Skeletal muscle tissue (tissue), 4 donors: Measurements from ENCODE around the gene MYBPHL. TPM values are rescaled to one million over a fixed set of nuclear protein-coding genes. Genes with fewer than 3 reads are reported as not detected.
A peak's percentile ranks its signal among the peaks of the same experiment; 100 is the strongest.
"Not testable (repeated sequence)": the region's sequence is repeated elsewhere in the genome, so short reads cannot be mapped to it uniquely, and the experiment has no call there.

Experiments
- H3K27ac ChIP-seq: one replicate; pipeline ENCODE4 v1.7.0; 2013; ENCODE audit warnings: mild to moderate bottlenecking, low read depth, low read length, inconsistent platforms
- H3K27me3 ChIP-seq, 3 donors: one replicate each; pipeline ENCODE4 v1.7.0; 2013; ENCODE audit warnings: low read length in 3 of 3; ENCODE audit not compliant: control insufficient read depth in 3 of 3, insufficient read depth in 3 of 3
- H3K36me3 ChIP-seq, 3 donors: one replicate each; pipeline ENCODE4 v1.7.0; 2013; ENCODE audit warnings: low read length in 3 of 3; ENCODE audit not compliant: control insufficient read depth in 3 of 3, insufficient read depth in 3 of 3
- H3K4me1 ChIP-seq, 3 donors: one replicate each; pipeline ENCODE4 v1.7.0; 2013; ENCODE audit warnings: low read length in 3 of 3, mild to moderate bottlenecking in 3 of 3; ENCODE audit not compliant: control insufficient read depth in 3 of 3, insufficient read depth in 3 of 3
- H3K4me3 ChIP-seq, 3 donors: one replicate each; pipeline ENCODE4 v1.7.0; 2013; ENCODE audit warnings: low read length in 3 of 3
- H3K9ac ChIP-seq, 3 donors: one replicate each; pipeline ENCODE4 v1.7.0; 2013; ENCODE audit warnings: low read length in 3 of 3, mild to moderate bottlenecking in 3 of 3, moderate library complexity in 2 of 3, low read depth in 1 of 3
- H3K9me3 ChIP-seq, 3 donors: one replicate each; pipeline ENCODE4 v1.7.0; 2013; ENCODE audit warnings: low read length in 3 of 3; ENCODE audit not compliant: control insufficient read depth in 3 of 3
- total RNA-seq: library from RNA; depleted of rRNA; stranded (reverse); fragments of >200 nt; gene quantifications from one replicate; pipeline ENCODE4 v1.2.3, GENCODE V29; 2014
- donor health status: Osteomylitis.

The MYBPHL gene
- total RNA-seq, 1 donor from 2014 or later: under 0.01 TPM

DNA sequence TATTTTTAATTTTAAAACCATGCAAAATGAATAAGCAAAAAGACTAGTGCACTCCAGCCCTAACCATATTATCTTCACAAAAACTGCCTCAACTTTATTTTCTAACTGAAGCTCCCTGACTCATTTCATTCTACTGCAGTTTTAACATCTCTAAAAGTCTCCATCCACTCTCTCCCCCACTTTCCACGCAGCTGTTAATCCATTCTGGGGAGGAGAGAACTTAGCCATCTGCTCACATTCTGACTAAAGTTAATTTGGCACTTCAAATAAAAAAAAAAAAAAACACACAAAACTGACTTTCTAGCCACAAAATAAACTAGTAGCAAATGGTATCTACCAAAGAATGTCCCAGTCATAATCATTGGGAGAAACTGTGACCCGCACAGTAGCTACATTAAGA is 5.4 kb upstream of the MYBPHL start:
- H3K27me3 ChIP-seq: no peaks in the 10 kb centered on the region
- peaks cover 8 to 19% (median 14%) of the 10 kb centered on the region in 3 donors for H3K4me1 ChIP-seq
- no peaks in the 10 kb centered on the region for H3K9me3 ChIP-seq
- no peak overlapping the region for H3K27ac ChIP-seq
- no peak overlapping the region for H3K9ac ChIP-seq
- peaks cover 40 to 53% (median 40%) of the 10 kb centered on the region in 3 donors for H3K36me3 ChIP-seq
- H3K4me3 ChIP-seq: no peak overlapping the region

DNA sequence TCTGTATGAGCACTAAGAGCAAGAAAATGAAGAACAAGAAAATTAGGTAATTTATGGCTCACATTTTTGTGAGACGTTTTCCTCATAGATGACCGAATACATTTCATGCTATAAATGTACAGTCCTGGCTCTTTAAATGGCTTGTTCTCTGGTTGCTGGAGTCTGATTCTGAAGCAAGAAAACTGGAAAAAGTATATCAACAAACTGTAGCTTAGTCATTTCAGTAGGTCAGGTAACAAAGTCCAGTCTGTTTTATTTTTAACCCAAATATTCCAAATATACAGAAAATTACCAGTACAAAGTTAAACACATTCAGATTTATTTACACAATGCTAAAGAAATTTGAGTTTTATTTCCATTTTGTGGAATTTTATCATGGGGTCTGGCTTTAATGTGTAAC is 2.5 kb upstream of the MYBPHL start:
- Histone ChIP-seq H3K27me3 (no peaks in the 10 kb centered on the region), H3K27ac (no peak overlapping the region), H3K4me1 (peaks cover 23 to 37% (median 27%) of the 10 kb centered on the region in 3 donors), H3K4me3 (no peak overlapping the region), H3K9me3 (no peaks in the 10 kb centered on the region), H3K9ac (no peak overlapping the region), H3K36me3 (peaks cover 16 to 36% (median 24%) of the 10 kb centered on the region in 3 donors)

GRCh38 chr1:109307274-109308021 is 637 bp upstream of the MYBPHL start:
- H3K4me1 ChIP-seq: peaks cover 27 to 31% (median 29%) of the 10 kb centered on the region in 3 donors
- no peaks in the 10 kb centered on the region for H3K9me3 ChIP-seq
- H3K27ac ChIP-seq: no peak overlapping the region
- peak overlapping the region in 1 of 3 donors; percentile 45 for H3K9ac ChIP-seq
- H3K4me3 ChIP-seq: peak overlapping the region in 1 of 3 donors; percentile 6
- H3K36me3 ChIP-seq: peaks cover 11 to 19% (median 14%) of the 10 kb centered on the region in 3 donors
- no peaks in the 10 kb centered on the region for H3K27me3 ChIP-seq

- H3K27me3 ChIP-seq, H3K4me3 ChIP-seq, H3K27ac ChIP-seq, H3K9me3 ChIP-seq, H3K9ac ChIP-seq: not testable (repeated sequence)
- peaks cover 4 to 12% (median 9%) of the 10 kb centered on the region in 3 donors for H3K36me3 ChIP-seq
- H3K4me1 ChIP-seq: peaks cover 27 to 31% (median 29%) of the 10 kb centered on the region in 3 donors
Observed at GRCh38 chr1:109305991-109306390, 820 bp downstream of the MYBPHL start.

DNA sequence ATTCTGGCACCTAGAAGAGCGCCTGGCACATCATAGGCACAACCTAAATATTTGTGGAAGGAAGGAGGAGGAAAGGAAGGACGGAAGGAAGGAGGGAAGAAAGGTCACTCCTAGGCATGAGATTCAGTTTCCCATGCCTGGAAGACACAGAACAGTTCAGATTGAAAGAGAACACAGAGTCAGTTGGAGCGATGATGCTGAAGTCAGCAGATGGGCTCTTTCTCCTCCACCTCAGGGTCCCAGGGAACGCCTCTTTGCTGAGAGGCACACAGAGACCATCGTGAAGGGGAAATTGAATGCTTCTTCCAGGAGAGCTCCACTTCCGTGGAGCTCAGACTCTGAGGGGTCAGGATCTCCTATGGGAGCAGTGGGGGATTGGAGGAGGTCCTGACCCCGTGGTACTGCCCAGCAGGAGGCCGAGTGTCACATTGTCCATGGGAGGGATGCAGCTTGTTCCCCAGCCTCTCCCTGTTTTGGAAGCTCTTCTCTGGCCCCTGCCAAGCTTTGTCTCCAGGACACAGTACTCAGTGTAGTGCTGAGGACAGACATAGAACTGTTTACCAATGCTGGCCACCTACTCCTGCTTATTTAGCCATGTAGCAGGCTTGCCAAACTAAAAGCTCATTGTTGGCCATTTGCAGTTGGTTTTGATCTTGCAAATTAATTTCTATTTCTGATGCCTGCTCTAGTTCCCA is 2.4 kb downstream of the MYBPHL start:
- Histone ChIP-seq H3K36me3 (peaks cover 0 to 3% (median 3%) of the 10 kb centered on the region in 3 donors), H3K9me3 (no peaks in the 10 kb centered on the region), H3K4me3 (no peak overlapping the region), H3K9ac (no peak overlapping the region), H3K27ac (no peak overlapping the region), H3K27me3 (no peaks in the 10 kb centered on the region), H3K4me1 (peaks cover 36 to 41% (median 40%) of the 10 kb centered on the region in 3 donors)

- Histone ChIP-seq H3K4me3 (no peak overlapping the region), H3K27ac (no peak overlapping the region), H3K9ac (no peak overlapping the region), H3K4me1 (peaks cover 35 to 42% (median 38%) of the 10 kb centered on the region in 3 donors), H3K36me3 (no peaks in the 10 kb centered on the region), H3K9me3 (no peaks in the 10 kb centered on the region), H3K27me3 (no peaks in the 10 kb centered on the region)
Observed at GRCh38 chr1:109301874-109302273, 4.9 kb downstream of the MYBPHL start.

DNA sequence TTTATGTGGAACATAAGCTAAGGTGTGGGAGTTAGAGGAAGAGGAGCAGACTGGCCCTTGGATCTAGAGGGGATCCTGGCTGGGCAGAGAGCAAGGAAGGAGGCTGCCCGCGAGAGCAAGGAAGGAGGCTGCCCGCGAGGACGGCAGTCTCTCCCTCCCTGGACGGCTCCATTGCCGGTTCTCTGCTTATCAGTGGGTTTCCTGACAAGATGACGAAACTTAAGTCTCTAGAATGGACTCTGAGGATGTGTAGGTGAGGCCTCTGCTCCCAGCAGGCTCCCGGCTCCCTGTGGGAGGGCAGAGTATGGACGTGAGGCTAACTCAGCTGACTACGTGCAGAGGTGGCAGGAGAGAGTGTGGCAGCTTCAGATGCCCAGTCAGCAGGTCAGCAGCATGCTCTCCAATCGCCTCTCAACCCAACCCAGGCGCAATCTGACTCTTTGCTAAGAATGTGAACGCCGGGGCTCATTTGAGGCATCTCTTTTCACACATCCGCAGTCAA is 6.1 kb downstream of the MYBPHL start:
- no peaks in the 10 kb centered on the region for H3K9me3 ChIP-seq
- peaks cover 0 to 4% (median 0%) of the 10 kb centered on the region in 3 donors for H3K27me3 ChIP-seq
- H3K36me3 ChIP-seq: no peaks in the 10 kb centered on the region
- no peak overlapping the region for H3K4me3 ChIP-seq
- H3K4me1 ChIP-seq: peaks cover 32% of the 10 kb centered on the region in 3 donors
- no peak overlapping the region for H3K27ac ChIP-seq
- H3K9ac ChIP-seq: no peak overlapping the region

- H3K36me3 ChIP-seq: no peaks in the 10 kb centered on the region
- H3K4me1 ChIP-seq: peaks cover 27 to 29% (median 28%) of the 10 kb centered on the region in 3 donors
- peak overlapping the region in 1 of 3 donors; percentile 28 for H3K9ac ChIP-seq
- H3K9me3 ChIP-seq: no peaks in the 10 kb centered on the region
- H3K27ac ChIP-seq: peak overlapping the region; percentile 14
- H3K4me3 ChIP-seq: peak overlapping the region in 1 of 3 donors; percentile 13
- H3K27me3 ChIP-seq: peaks cover 0 to 13% (median 0%) of the 10 kb centered on the region in 3 donors
Observed at GRCh38 chr1:109299558-109300343, 7.1 kb downstream of the MYBPHL start.

DNA sequence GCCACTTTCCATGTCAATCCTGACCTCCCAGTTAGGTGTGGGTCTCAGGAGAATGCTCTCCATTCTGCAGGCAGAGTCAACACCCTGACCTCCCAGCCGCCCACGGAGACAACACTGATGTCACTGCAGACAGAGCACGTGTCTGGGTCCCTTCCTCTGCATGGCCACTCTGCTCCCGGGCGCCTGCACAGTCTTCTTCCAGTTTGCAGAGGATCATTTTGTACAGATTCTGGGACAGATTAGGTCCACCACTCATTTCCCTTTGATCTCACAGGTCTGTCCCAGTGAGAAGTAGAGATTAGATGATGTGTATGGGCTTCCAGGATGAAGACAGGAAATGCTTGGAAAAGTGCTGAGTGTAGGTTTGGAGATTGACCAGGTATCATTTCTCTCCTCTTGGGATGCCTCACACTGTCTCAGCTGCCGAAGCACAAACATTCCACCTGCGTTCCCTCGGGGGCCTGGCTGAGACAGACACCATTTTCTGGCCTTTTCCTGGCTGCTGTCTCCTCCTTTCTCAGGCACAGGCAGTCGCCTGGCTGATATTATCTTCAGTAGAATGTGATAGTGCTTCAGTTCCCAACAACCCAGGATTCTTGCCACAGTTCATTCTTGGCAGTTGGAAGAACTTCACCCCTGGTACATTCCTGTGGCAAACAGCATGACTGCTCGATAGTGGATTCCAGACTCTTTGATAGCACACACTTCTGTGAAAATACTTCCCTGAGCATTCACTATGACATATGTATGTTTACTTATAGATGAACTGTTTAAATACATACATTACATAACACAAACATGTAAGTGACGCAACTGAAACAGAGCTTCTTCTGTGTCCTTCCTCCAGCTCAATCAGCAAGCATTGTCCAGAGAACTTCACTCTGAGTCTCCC is 7.9 kb downstream of the MYBPHL start:
- H3K36me3 ChIP-seq: no peaks in the 10 kb centered on the region
- H3K27me3 ChIP-seq: peaks cover 0 to 13% (median 0%) of the 10 kb centered on the region in 3 donors
- peak overlapping the region; percentile 9 for H3K27ac ChIP-seq
- H3K9me3 ChIP-seq: no peaks in the 10 kb centered on the region
- H3K9ac ChIP-seq: peak overlapping the region in 1 of 3 donors; percentile 28
- peak overlapping the region in 2 of 3 donors; percentile 14 to 54 for H3K4me3 ChIP-seq
- H3K4me1 ChIP-seq: peaks cover 21 to 27% (median 27%) of the 10 kb centered on the region in 3 donors
